Measurements from ENCODE around the gene MRM3.

Gene MRM3

GRCh38 chr17:750431-751037 is 31.6 kb upstream of the MRM3 start:
- Histone ChIP-seq H3K79me2 (ENCODE audit: control insufficient read depth, low read length) (peaks cover 63% of the 10 kb centered on the region), H3K27me3 (ENCODE audit: control insufficient read depth, low read length) (no peaks in the 10 kb centered on the region), H3F3A (ENCODE audit: control insufficient read depth, insufficient read depth) (peaks cover 18% of the 10 kb centered on the region), H3K9me2 (replicated peaks; ENCODE audit: control insufficient read depth, low read length) (no peaks in the 10 kb centered on the region), H3K36me3 (ENCODE audit: control insufficient read depth, low read length) (peaks cover 61% of the 10 kb centered on the region), H4K20me1 (ENCODE audit: control insufficient read depth, insufficient read depth, low read depth, low read length) (peaks cover 19% of the 10 kb centered on the region), H3K27ac (ENCODE audit: low read depth, low read length) (no peak overlapping the region), H3K9me3 (ENCODE audit: control insufficient read depth, insufficient read depth, low read length) (no peaks in the 10 kb centered on the region), H3K4me3 (ENCODE audit: low read length) (peak overlapping the region; percentile 79), H3K4me1 (ENCODE audit: control insufficient read depth, low read length) (peaks cover 29% of the 10 kb centered on the region), H3K4me2 (ENCODE audit: low read length) (peak overlapping the region; percentile 72)
- TF ChIP-seq, protein P1, sequence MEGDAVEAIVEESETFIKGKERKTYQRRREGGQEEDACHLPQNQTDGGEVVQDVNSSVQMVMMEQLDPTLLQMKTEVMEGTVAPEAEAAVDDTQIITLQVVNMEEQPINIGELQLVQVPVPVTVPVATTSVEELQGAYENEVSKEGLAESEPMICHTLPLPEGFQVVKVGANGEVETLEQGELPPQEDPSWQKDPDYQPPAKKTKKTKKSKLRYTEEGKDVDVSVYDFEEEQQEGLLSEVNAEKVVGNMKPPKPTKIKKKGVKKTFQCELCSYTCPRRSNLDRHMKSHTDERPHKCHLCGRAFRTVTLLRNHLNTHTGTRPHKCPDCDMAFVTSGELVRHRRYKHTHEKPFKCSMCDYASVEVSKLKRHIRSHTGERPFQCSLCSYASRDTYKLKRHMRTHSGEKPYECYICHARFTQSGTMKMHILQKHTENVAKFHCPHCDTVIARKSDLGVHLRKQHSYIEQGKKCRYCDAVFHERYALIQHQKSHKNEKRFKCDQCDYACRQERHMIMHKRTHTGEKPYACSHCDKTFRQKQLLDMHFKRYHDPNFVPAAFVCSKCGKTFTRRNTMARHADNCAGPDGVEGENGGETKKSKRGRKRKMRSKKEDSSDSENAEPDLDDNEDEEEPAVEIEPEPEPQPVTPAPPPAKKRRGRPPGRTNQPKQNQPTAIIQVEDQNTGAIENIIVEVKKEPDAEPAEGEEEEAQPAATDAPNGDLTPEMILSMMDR (IDR thresholded peaks at IDR 0.05; ENCODE audit: low read depth, low read length, poor library complexity, severe bottlenecking), result no peak
- no peak for TF ChIP-seq EZH2phosphoT487 (IDR thresholded peaks at IDR 0.05; ENCODE audit: borderline replicate concordance, low read length)

DNA sequence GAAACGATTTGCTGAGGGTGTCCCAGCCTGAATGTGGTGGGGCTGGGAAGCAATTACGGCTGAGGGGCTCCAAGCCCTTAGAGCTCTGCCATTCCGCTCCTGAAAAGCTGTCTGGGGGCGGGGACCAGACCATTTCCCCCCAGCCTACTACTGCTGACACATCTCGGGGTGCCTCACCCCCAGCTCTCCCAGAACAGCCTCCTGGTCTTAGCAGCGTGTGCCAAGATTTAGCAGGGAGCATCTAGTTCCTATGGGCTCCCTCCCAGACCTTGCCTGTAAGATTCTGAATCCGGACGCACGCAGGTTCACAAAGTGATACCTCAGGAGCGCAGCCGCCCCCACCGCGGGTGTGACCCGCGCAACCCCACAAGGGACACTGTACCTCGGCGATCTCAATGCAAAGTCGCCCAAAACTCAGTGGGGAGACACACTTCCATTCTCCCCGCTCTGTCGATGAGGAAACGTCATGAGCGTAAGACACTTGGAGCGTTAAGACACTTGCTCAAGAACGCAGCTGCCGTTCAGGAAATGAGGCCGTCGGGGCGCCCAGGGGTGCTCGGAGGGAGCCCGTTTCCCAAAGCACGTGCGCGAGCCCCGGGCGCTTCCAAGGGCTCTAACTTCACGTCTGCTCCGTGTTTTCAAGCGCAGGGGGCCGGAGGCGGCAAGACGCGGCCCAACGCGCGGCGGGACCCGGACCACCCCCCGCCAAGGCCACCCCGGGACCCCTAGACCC is 30.7 kb upstream of the MRM3 start:
- TF ChIP-seq EZH2phosphoT487 (IDR thresholded peaks at IDR 0.05; ENCODE audit: borderline replicate concordance, low read length), result no peak
- TF ChIP-seq, protein P1 (IDR thresholded peaks at IDR 0.05; ENCODE audit: low read depth, low read length, poor library complexity, severe bottlenecking), result no peak
- Histone ChIP-seq H3K36me3 (ENCODE audit: control insufficient read depth, low read length) (peaks cover 58% of the 10 kb centered on the region), H3K4me1 (ENCODE audit: control insufficient read depth, low read length) (peaks cover 29% of the 10 kb centered on the region), H3K27me3 (ENCODE audit: control insufficient read depth, low read length) (no peaks in the 10 kb centered on the region), H3K9me3 (ENCODE audit: control insufficient read depth, insufficient read depth, low read length) (no peaks in the 10 kb centered on the region), H3K9me2 (replicated peaks; ENCODE audit: control insufficient read depth, low read length) (no peaks in the 10 kb centered on the region), H4K20me1 (ENCODE audit: control insufficient read depth, insufficient read depth, low read depth, low read length) (peaks cover 18% of the 10 kb centered on the region), H3K27ac (ENCODE audit: low read depth, low read length) (peak overlapping the region; percentile 73), H3K4me3 (ENCODE audit: low read length) (peak overlapping the region; percentile 79), H3K79me2 (ENCODE audit: control insufficient read depth, low read length) (peaks cover 54% of the 10 kb centered on the region), H3K4me2 (ENCODE audit: low read length) (peak overlapping the region; percentile 72), H3F3A (ENCODE audit: control insufficient read depth, insufficient read depth) (peaks cover 18% of the 10 kb centered on the region)

DNA sequence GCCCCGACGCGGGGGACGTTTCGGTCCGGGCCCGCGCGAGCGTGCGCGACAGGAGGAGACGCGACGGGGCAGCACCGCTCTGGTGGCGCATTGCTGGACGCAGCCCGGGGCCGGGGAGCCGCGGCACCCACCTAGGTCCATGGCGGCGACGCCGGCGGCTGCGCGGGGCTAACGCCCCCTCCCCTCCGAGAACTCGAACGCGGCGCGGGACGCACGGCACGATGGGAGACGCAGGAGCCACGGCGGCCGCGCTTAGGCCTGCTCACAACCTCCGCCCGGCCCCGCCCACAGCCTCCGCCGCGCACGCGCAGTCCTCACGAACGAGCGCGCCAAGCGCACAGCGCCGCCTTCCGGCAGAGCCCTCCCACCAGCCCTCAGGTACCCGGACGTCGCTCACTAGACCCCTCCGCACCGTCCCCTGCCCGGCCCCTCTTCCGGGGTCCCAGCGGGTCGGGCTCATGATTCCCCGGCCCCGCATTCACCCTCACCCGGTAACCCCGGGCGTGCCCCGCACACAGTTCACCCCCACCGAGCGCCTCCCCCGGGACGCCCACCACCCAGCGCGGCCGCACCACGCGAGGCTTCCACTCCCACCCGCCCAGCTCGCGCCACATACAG is 30.0 kb upstream of the MRM3 start, which contains the start of gene GEMIN4:
TSS of gene GEMIN4 (minus strand) at position 263 of the 618 bp plus-strand sequence. CDS start at position 141, 122 bp downstream.
- no peak for TF ChIP-seq EZH2phosphoT487 (IDR thresholded peaks at IDR 0.05; ENCODE audit: borderline replicate concordance, low read length)
- TF ChIP-seq, protein P1 (IDR thresholded peaks at IDR 0.05; ENCODE audit: low read depth, low read length, poor library complexity, severe bottlenecking), result peak; percentile 81
- Histone ChIP-seq H3K9me2 (replicated peaks; ENCODE audit: control insufficient read depth, low read length) (no peaks in the 10 kb centered on the region), H3K27ac (ENCODE audit: low read depth, low read length) (peak within 1 kb of the TSS; percentile 73), H3K4me3 (ENCODE audit: low read length) (peak within 1 kb of the TSS; percentile 79), H3K27me3 (ENCODE audit: control insufficient read depth, low read length) (no peaks in the 10 kb centered on the region), H4K20me1 (ENCODE audit: control insufficient read depth, insufficient read depth, low read depth, low read length) (peaks cover 17% of the 10 kb centered on the region), H3K79me2 (ENCODE audit: control insufficient read depth, low read length) (peaks cover 48% of the 10 kb centered on the region), H3K4me2 (ENCODE audit: low read length) (peak within 1 kb of the TSS; percentile 72), H3K36me3 (ENCODE audit: control insufficient read depth, low read length) (peaks cover 56% of the 10 kb centered on the region), H3K9me3 (ENCODE audit: control insufficient read depth, insufficient read depth, low read length) (no peaks in the 10 kb centered on the region), H3K4me1 (ENCODE audit: control insufficient read depth, low read length) (peaks cover 29% of the 10 kb centered on the region), H3F3A (ENCODE audit: control insufficient read depth, insufficient read depth) (peaks cover 18% of the 10 kb centered on the region)

All from DOHH2 (cell line).